Measurements from ENCODE around the gene PPP4R3B.
A peak's percentile ranks its signal among the peaks of the same experiment; 100 is the strongest.
"Not testable (repeated sequence)": the region's sequence is repeated elsewhere in the genome, so short reads cannot be mapped to it uniquely, and the experiment has no call there.

The PPP4R3B gene

DNA sequence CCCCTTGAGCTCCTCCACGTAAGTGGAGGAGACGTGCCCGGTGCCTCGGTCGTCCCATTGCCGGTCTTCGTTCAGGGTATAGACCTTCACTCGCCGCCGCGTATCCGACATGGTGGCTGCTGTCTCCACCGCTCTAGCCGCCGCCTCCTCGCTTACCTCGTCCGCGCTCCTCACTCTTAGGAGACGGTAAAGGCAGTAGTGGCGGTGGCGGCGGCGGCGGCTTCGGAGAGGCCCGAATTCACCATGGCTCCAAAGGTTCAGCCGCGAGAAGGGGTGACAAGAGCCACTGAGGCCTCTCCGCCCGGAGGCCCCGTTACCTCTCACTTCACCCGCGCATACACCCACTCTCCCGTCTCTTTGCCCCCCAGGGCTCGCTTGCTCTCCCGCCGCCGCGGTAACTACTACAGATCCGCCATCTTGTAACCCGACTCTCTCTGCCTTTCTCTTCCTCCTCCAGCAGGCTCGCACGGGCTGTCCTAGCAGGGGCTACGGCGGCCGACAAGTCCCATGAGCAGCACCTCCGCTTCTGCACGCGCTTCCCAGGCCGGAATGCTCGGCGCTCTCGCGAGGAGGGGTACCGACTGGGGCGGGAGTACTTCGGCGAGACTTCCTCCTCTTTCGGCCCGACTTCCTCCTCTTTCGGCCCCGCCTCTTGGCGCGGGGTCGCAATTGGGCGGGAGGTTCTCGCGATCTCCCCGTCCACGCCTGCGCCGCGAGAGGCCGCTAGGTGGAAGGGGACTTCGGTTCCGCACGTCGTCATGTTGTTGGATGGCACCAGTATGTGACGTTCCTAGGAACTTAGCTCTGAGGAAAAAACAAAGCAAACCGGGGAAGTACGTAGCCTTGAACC lies at the start of gene PPP4R3B:
Gene PPP4R3B (minus strand): TSS at position 448 of the 850 bp plus-strand sequence. CDS start 337 bp downstream, at position 111.
- peak; percentile 96 to 99 (median 98) for DNase-seq

DNA sequence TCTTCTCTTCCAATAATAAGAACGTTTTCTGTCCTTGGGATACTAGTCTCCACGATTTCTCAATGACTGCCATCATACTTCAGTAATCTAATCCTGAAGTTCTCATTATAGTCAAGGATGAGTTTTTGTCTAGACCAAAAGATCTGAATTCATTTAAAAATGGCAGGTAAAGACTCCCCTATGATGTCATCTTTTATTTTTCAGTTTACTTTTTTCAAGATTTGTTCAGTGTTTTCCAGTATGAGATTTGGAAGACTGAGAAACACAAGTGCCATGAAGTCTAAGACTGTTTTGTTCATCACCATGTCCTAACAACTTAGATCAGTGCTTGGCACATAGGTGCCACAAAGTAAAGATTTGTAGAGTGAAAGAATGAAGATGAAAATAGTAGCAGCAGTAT lies 35.8 kb upstream of the PPP4R3B start:
- no peak for DNase-seq

DNA sequence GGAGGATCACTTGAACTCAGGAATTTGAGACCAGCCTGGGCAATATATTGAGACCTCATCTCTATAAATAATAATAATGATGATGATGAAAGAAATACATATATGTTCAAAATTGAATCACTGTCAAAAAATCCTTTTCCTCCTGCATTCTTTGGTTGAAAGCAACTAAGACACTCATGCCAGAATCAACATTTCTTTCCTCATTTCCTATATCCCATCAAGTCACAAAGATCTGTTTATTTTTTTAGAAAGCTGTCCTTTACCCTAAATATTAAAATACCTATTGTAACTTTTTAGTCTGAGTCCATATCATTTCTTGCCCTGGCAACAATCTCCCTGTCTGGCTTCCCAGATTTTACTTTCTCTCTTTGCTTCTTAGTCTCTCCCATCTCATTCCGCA lies 31.8 kb upstream of the PPP4R3B start:
- DNase-seq = no peak

DNA sequence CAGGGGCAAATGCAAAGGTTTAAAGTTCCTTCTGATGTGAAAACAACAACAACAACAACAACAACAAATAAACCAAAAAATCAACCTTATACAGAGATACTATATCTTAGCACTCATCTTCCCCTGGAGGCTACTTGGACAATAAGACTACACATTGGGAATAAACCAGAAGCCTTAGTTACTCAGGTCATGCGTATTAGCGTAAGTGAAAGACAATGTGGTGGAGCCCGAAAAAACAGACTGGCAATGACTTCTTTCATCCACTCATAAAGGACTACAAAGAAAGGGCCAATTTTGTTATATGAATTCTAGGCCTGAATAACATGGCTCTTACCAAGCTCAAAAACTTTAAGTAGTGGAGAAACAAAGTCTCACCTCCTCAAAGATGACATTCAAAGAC lies 19.4 kb upstream of the PPP4R3B start:
- DNase-seq = no peak

DNA sequence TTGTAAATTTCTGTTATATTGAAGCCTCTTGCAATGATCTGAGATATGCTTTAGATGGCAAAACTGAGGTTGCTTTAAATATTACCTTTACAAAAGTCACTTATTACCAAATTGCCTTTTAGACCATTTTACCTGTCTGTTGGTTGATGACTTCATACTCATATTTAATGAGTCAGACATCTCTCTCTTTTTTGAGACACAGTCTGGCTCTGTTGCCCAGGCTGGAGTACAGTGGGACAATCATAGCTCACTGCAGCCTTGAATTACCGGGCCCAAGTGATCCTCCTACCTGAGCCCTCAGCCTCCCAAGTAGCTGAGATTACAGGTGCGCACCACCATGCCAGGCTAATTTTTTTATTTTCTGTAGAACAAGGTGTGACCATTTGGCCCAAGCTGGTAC lies 11.5 kb upstream of the PPP4R3B start:
- DNase-seq = no peak

DNA sequence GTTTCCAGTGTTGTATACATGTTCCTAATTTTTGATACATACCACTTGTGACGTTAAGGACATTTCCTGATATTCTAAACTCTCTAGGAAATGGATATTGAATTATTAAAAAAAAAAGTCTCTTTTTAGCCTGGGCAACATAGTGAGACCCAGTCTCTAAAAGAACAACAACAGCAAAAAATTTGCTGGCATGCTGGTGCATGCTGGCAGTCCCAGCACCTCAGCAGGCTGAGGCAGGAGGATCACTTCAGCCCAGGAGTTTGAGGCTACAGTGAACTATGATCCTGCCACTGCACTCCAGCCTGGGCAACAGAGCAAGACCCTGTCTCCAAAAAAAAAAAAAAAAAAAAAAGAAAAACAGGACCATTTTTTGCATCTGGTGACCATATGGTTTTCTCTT lies 10.5 kb upstream of the PPP4R3B start:
- DNase-seq = no peak

DNA sequence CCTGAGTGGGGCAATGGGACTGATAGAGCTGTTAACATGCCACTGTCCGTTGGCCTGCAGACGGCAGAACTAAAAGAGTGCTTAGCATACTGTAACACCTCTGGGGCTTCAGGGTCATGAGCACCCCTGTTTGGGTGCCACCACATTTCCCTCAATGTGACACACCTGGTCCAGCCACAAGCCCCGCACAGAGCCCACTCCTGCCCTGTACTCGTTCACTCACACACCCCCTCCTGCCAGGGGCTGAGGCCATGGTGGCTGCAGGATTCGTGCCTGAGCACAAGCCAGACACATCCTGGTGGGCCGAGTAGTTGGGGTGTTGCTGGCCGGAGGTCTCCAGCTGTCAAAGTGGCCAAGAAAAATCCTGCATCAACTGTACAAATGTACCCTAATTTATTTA lies 4.4 kb upstream of the PPP4R3B start:
- DNase-seq = no peak

DNA sequence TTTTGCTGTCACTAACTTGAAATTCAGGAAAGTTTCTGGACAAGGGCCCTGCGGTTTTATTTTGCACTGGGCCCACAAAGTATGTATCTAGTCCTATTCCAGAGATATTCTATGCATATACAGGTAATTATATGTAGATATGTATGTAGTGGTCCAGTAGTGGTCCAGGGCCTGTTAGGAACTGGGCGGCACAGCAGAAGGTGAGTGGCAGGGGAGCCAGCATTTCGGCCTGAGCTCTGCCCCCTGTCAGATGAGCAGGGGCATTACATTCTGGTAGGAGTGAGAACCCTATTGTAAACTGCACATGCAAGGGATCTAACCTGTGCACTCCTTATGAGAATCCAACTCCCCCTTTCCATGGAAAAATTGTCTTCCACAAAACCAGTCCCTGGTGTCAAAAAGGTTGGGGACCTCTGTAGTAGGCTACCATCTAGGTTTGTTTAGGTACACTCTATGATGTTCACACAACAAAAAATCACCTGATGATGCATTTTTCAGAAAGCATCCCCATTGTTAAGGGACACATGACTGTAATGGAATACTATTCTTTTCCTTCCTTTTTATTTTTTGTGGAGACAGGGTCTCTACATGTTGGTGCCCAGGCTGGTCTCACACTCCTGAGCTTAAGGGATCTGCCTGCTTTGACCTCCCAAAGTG lies 2.8 kb upstream of the PPP4R3B start:
- DNase-seq = peak in 1 of 6 experiments; percentile 9

DNA sequence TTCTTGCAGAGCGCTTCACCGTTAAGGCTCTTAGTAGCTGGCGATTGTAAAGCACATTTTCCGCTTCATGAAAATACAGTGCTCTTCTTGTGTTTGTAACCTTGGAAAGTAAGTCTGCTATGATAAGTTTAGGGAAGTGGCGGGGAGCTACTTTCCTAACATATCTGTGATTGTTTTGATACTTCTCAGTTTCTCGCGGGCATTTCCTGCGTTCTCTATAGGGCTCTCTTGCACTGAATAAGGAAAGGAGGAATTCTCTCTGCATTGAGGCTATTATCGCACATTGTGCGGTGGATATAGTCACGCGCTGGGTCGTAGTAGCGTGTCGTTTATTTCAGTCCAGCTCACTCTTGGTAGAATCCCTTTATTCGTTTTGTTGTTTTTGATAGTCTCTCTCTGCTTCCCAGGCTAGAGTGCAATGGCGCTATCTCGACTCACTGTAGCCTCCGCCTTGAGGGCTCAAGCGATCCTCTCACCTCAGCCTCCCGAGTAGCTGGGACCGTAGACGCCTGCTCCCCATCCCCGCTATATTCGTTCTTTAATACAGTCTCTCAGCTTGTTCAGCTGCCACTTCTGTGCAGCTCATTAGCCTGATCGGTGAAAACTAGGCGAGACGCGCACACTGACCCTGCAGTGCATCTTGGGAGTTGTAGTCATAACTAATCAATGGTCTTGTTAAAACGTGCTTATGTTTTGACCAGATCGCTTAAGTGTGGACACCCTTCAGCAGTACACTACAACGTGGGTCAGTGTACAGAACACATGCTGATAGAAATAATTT lies 1.0 kb upstream of the PPP4R3B start:
- peak; percentile 34 to 62 (median 46) for DNase-seq

DNA sequence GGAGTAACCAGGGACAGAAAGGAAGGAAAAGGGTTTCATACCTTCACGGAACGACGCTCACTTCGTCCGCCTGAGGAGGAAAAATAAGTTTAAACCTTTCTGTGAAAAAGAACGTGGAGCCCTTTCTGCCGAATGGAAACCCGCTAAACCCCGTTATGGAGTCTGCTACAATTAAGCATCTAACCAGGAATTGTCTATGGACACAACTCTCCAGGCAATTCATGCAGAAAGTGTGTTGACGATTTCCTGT lies 528 bp upstream of the PPP4R3B start:
- DNase-seq = peak in 1 of 6 experiments; percentile 38

DNA sequence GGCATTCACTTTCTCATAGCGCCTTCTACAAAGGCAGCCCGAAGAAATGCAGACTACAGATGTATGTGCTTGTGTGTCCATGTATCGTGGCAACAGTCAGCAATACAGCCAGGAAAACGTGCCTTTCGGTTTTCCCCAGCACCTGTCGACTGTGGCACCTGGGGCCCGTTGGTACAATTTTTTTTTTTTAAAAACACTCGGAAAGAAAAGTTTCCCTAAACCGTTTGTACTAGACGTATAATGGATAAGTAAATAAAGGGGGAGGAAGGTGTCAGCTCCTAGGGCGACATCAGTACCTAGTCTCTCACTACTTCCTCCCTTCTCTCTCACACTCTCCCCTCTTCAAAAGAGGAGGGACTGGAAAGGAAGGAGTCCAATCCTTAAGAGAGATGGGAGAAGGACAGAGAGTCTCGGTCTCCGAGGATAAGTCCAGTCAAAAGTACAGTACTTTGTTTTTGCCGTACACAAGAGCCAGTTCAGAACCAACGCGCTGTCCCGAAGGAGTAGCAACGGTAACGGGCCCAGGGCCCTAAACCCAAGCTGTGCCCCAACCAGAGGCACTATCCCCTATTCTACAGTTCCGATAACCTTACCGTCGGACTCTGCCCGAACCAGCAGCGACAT lies 759 bp downstream of the PPP4R3B start:
- peak in 5 of 6 experiments; percentile 41 to 71 (median 51) for DNase-seq

DNA sequence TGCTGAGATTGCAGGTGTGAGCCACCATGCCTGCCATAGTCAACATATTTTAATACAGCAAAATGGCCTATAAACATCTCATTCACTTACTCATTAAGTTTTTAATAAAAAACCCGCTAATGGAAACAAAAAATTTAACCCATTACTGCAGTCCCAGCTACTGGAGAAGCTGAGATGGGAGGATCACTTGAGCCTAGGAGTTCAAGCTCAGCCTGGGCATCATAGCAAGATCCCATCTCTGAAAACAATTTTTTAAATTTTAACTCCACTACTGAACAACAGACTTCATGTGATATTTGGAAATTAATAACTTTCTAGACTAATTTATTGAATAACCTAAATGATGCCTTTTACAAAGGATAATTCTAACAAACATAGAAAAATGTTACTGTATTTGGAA lies 5.4 kb downstream of the PPP4R3B start:
- no peak for DNase-seq

DNA sequence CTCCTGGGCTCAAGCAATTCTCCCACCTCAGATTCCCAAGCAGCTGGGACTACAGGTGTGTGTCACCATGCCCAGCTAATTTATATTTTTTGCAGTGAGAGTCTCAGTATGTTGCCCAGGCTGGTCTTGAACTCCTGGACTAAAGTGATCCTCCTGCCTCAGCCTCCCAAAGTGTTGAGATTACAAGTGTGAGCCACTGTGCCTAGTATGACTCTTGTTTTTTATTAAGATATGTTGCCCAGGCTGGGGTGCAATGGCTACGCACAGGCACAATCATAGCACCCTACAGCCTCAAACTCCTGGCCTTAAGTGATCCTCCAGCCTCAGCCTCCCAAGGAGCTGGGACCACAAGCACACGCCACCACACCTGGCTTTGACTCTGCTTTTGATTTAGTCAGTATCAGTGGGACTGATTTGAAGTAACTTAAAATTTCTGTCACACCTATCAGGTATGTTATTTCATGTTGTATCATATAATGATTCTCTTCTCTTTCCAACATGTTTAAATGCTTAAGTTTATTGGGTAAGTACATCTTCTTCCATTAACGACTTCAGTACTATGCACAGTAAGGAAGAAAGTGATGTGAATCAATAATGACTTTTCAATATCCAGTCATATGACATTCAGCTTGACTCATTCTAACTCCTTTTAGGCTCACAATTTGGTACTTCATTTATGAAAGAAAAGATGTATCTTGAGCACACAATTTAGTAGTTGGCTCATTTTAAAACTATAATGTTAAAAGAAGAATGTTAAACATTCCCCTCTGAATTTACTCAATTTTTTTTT lies 6.3 kb downstream of the PPP4R3B start:
- DNase-seq = no peak

DNA sequence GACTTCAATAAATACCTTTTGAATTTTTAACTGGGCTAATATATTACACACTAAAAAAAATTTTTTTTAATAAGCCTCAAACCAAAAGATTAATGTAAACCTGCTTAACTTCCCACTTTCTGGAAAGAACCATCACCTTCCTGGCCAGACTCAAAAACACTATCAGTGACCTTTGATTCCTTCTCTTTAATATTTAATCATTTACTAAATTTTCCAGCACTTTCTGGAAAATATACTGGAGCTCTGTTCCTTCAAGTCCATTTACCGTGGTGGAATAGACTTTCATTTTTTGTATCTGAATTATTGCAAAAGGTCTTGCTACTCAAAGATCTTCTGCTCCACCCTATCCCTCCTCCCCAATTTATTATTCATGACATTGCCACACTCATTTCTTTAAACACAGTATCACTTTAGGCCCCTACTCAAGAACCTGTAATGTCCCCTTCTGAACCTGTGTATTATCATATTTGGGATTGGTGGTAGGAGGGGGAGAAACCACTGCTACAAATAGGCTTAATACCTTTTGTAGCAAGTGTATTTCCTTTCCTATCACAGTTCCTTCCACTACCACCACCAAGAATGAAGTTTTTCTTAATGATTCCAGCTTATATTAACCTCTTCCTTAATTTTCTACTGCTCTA lies 7.4 kb downstream of the PPP4R3B start:
- DNase-seq = no peak

DNA sequence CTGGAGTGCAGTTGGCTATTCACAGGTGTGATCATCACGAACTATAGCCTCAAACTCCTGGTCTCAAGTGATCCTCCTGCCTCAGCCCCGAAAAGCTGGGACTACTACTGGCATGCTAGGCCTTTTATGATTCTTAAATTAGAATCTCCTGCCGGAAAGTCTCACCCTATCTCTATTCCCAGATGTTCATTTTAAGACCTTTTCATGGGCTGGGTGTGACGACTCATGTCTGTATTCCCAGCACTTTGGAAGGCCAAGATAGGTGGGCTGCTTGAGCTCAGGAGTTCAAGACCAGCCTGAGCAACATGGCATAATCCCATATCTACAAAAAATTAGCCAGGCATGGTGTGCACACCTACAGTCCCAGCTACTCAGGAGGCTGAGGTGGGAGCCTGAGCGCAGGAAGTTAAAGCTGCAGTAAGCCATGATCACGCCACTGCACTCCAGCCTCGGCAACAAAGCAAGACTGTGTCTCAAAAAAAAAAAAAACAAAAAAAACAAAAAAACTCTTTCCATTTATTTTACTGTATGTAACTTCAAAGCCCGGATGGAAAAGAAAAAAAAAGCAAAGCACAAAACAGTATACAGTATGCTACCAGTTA lies 8.1 kb downstream of the PPP4R3B start:
- DNase-seq = no peak

DNA sequence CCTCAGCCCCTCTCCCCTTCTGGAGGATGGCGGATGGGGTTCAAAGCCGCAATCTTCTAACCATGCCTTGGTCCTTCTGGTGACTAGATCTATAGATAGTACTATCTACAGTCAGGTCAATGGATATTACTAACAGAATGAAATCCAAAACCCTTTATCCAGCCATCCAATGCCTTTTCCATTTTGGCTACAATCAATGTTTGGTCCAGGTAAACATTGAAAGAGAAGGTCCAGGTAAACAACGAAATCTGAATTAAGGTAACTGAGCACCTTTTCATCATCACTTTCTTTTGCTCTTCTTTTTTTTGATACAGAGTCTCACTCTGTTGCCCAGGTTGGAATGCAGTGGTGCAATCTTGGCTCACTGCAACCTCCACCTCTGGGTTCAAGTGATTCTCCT lies 9.7 kb downstream of the PPP4R3B start:
- no peak for DNase-seq

DNA sequence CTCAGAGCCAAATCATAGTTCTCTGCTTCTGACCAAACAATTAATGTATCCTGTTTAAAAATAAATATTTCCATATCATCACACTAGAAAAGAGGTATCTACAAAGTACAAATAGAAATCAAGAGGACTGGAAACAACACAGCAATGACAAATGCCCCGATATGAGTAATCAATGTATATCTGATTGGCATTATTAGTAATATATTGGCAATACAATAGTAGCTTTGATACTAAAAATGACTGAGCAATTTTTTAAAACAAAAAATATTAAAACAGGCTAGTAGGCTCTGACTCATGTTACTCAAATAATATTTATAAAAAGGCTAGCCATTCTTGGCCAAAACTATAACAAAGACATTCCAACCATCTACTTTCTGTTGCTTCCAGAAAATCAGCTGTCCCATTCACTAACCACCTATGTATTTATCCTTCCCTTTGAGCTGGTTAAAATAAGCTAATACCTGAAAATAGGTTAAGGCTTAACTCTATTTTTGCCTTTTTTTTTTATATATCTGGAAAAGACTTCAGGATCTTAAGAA lies 13.3 kb downstream of the PPP4R3B start:
- DNase-seq = no peak

DNA sequence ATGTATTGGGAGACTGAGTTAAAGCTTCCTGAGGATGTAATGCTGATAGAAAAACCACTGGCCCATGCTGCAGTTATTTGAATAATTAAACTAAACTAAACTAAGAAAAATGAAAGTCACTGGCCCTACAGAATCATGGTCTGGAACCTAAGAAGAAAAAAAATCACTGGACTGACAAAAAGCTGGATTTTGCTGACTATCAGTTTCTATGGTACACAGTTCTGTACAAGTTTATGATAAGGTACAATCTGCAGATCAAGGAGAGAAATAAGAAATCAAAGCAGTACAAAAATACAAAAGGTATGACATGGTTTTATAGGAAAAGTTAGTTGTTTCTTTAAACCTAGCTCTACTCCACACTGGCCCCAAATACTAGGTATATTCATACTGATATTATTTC lies 15.6 kb downstream of the PPP4R3B start:
- no peak for DNase-seq

DNA sequence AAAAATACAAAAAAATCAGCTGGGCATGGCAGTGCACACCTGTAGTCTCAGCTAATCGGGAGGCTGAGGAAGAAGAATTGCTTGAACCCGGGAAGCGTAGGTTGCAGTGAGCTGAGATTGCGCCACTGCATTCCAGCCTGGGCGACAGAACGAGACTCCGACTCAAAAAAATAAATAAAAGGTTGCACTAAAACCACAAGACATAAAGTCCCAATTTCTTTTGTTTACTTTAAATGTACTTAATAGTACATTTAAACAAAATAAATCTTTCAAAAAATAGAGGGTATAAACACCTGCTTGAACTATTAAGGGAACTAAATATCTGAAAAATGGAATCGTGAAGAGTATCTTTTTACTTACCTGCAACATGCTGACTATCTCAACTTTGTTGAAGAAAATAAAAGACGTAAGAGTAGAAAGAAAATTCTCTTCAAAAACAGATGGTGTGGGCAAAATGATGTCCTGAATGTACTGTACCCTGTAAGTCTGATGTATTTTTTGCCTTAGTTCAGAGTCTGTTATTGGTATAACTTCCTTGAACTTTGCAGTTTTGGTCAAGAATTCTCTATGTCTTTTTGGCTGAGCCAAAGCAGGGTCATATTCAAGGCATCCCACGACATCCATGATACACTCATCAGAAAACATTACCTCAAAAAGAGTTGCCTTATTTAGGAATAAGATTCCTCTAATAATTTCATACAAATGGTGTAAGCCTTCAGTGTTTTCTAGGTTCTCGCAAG lies 19.2 kb downstream of the PPP4R3B start:
- DNase-seq = no peak

DNA sequence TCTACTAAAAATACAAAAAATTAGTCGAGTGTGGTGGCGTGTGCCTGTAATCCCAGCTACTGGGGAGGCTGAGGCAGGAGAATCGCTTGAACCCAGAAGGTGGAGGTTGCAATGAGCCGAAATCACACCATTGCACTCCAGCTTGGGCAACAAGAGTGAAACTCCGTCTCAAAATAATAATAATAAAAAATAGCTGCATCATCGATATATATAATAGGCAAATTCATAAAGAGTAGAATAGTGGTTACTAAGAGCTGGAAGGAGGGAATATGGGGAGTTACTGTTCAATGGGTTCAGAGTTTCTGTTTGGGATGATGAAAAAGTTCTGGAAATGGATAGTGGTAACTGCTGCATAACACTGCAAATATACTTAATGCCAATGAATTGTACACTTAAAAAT lies 20.6 kb downstream of the PPP4R3B start:
- not testable (repeated sequence) for DNase-seq

DNA sequence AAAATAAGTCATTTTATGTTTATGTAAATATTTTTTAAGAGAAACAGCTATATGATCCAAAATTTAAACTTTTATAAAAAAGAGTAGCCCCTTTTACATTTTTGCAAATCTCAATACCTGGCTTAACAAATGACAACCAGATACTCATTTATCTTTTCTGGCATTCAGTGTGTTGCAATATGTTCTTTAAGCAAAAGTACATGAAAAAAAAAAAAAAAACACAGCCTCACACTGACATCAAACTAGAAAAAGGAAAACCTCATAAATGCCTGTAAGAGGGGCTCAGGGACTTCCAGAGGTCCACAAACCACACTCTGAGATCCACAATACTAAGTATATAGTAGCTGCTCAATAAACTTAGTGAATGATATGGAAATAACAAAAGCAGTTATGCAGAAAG lies 21.9 kb downstream of the PPP4R3B start:
- no peak for DNase-seq
